ENCODE measurements around the gene LMF1. TPM values are rescaled to one million over a fixed set of nuclear protein-coding genes. Genes with fewer than 3 reads are reported as not detected.
A peak's percentile ranks its signal among the peaks of the same experiment; 100 is the strongest.

Gene LMF1
- total RNA-seq, 4 donors from 2014 or later, result 23.2 to 97.8 (median 89.1) TPM

- intact Hi-C loops (cut with DNase I), result no loop called here
Measured at GRCh38 chr16:965036-965395, 5.8 kb downstream of the LMF1 start.

GRCh38 chr16:964356-965035, 6.3 kb downstream of the LMF1 start:
- intact Hi-C loops (cut with DNase I), result no loop called here
- Histone ChIP-seq H3K27me3 (no peaks in the 10 kb centered on the region), H3K4me1 (peaks cover 17 to 24% of the 10 kb centered on the region in 2 donors), H3K4me3 (replicated peaks in 1 of 3) (peak overlapping the region in 1 of 3 donors; percentile 22), H3K36me3 (no peaks in the 10 kb centered on the region), H3K27ac (peak overlapping the region; percentile 74 to 84 (median 83)), H3K9me3 (no peaks in the 10 kb centered on the region)
- TF ChIP-seq POLR2A (IDR thresholded peaks at IDR 0.05) (peak in 1 of 2 donors; percentile 41), CTCF (IDR thresholded peaks at IDR 0.05) (no peak)
- DNase-seq, result peak; percentile 70 to 74
- WGBS, 2 donors, result 49 to 58% methylated on average over 27 of the region's 27 CpGs

More at GRCh38 chr16:965036-965395, 5.8 kb downstream of the LMF1 start:
- Histone ChIP-seq H3K27me3 (no peaks in the 10 kb centered on the region), H3K27ac (peak overlapping the region; percentile 74 to 84 (median 83)), H3K9me3 (no peaks in the 10 kb centered on the region), H3K4me1 (peaks cover 22 to 29% of the 10 kb centered on the region in 2 donors), H3K4me3 (replicated peaks in 1 of 3) (peak overlapping the region in 1 of 3 donors; percentile 22), H3K36me3 (no peaks in the 10 kb centered on the region)
- WGBS, 2 donors, result 68 to 70% methylated on average over 12 to 13 of the region's 13 CpGs
- peak; percentile 34 to 45 for DNase-seq
- TF ChIP-seq POLR2A (IDR thresholded peaks at IDR 0.05) (no peak), CTCF (IDR thresholded peaks at IDR 0.05) (no peak)

GRCh38 chr16:963913-964312, 6.9 kb downstream of the LMF1 start:
- DNase-seq, result peak in 1 of 2 donors; percentile 29
- Histone ChIP-seq H3K27me3 (no peaks in the 10 kb centered on the region), H3K4me3 (replicated peaks in 1 of 3) (peak overlapping the region in 1 of 3 donors; percentile 22), H3K36me3 (no peaks in the 10 kb centered on the region), H3K27ac (peak overlapping the region; percentile 18 to 84 (median 74)), H3K9me3 (no peaks in the 10 kb centered on the region), H3K4me1 (peaks cover 14 to 20% of the 10 kb centered on the region in 2 donors)
- TF ChIP-seq POLR2A (IDR thresholded peaks at IDR 0.05) (no peak), CTCF (IDR thresholded peaks at IDR 0.05) (no peak)
- WGBS, 2 donors, result 36 to 44% methylated on average over 17 of the region's 17 CpGs
- intact Hi-C loops (cut with DNase I), result no loop called here

GRCh38 chr16:962901-963814, 7.6 kb downstream of the LMF1 start:
- Histone ChIP-seq H3K9me3 (no peaks in the 10 kb centered on the region), H3K27ac (peak overlapping the region in 2 of 3 donors; percentile 74 to 84), H3K36me3 (no peaks in the 10 kb centered on the region), H3K4me1 (peaks cover 14 to 20% of the 10 kb centered on the region in 2 donors), H3K4me3 (replicated peaks in 1 of 3) (no peak overlapping the region), H3K27me3 (no peaks in the 10 kb centered on the region)
- DNase-seq, result no peak
- WGBS, 2 donors, result 85 to 86% methylated on average over 16 of the region's 23 CpGs
- TF ChIP-seq POLR2A (IDR thresholded peaks at IDR 0.05) (no peak), CTCF (IDR thresholded peaks at IDR 0.05) (no peak)
- intact Hi-C loops (cut with DNase I), result no loop called here
